Adrenal gland (tissue), 5 donors: ENCODE results near the gene HCFC1.

Experiments
- POLR2A ChIP-seq, 2 donors: fragments of 450-650 bp; IDR thresholded peaks; one replicate each; pipeline ENCODE4 v1.6.1; 2017; ENCODE audit warnings: antibody characterized with exemption in 2 of 2, mild to moderate bottlenecking in 2 of 2, moderate library complexity in 1 of 2
- TF ChIP-seq, protein P1 (sequence below), 6 experiments: fragments of 450-650 bp in 4 of 6; fragments of 200-600 bp in 2 of 6; sonication (generic) in 1 of 6; IDR thresholded peaks; 1 replicate in 5 of 6; 2 replicates in 1 of 6; pipeline versions ENCODE4 v1.5.1 to v1.8.0; 2016 to 2021; ENCODE audit warnings: antibody characterized with exemption in 6 of 6, mild to moderate bottlenecking in 2 of 6, moderate library complexity in 1 of 6
- donor health status: DM: no; HTN: no; CAD: no.

DNA sequence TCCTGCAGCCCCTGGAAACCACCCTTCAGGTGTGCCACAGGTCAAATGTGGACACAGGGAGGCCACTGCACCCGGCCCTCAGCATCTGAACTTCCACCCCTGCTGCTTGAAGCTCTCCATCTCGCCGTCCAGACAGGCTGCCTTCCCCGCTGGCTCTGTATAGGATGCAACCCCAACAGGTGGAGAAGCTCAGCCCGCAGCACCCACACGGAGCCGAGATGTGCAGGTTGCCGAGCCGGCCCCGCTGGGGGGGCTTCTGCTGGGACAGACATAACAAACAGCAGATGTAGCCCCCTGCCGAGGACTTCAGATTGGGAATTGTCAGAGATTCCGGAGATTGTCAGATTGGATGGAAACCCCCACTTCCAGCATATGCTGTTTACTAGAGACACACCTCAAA is 21.5 kb upstream of the HCFC1 start:
- TF ChIP-seq, protein P1, sequence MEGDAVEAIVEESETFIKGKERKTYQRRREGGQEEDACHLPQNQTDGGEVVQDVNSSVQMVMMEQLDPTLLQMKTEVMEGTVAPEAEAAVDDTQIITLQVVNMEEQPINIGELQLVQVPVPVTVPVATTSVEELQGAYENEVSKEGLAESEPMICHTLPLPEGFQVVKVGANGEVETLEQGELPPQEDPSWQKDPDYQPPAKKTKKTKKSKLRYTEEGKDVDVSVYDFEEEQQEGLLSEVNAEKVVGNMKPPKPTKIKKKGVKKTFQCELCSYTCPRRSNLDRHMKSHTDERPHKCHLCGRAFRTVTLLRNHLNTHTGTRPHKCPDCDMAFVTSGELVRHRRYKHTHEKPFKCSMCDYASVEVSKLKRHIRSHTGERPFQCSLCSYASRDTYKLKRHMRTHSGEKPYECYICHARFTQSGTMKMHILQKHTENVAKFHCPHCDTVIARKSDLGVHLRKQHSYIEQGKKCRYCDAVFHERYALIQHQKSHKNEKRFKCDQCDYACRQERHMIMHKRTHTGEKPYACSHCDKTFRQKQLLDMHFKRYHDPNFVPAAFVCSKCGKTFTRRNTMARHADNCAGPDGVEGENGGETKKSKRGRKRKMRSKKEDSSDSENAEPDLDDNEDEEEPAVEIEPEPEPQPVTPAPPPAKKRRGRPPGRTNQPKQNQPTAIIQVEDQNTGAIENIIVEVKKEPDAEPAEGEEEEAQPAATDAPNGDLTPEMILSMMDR (IDR thresholded peaks at IDR 0.05), result no peak
- no peak for TF ChIP-seq POLR2A (IDR thresholded peaks at IDR 0.05)
